GM18907 (cell line): ENCODE data around the gene RFPL3.
"Not testable (repeated sequence)": the region's sequence is repeated elsewhere in the genome, so short reads cannot be mapped to it uniquely, and the experiment has no call there.

Source experiments
- ATAC-seq: cut with Tn5 transposase; IDR thresholded peaks from one replicate; pipeline ENCODE4 v1.9.1; 2021; ENCODE audit warnings: mild to moderate bottlenecking, moderate library complexity; ENCODE audit not compliant: unreplicated experiment

RFPL3 gene

DNA sequence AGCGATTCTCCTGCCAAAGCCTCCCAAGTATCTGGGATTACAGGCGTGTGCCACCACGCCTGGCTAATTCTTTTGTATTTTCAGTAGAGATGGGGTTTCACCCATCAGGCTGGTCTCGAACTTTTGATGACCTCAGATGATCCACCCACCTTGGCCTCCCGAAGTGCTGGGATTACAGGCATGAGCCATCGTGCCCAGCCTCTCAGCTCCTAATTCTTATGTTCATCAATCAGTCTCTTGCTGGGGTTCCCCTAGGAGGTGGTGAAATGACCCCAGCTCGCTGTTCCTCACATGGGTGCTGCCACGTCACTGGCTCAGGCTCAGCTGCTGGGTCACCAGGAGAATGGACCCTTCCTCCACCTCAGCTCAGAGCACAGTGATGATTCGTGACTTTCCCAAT, at the start of gene RFPL3:
Gene RFPL3 (plus strand): TSS at position 301 of the 400 bp plus-strand sequence. CDS start 205 bp downstream, outside the sequence.
- ATAC-seq = not testable (repeated sequence)

GRCh38 chr22:32308191-32308590, 49.5 kb upstream of the RFPL3 start:
- no peak for ATAC-seq

DNA sequence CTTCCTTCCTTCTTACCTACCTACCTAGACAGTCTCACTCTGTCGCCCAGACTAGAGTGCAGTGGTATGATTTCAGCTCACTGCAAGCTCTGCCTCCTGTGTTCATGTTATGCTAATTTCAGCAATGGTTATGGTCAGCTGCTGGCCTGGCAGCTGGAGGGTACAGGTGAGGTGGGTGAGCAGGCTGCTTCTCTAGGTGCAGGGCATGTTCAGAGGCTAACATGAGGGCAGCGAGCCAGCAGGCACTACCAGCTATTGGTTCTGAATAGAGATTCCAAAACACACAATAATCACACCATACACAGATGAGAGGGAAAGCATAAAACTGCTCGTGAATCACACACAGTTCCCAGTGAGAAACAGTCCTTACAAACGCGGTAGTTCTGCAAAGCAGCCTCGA, 48.7 kb upstream of the RFPL3 start:
- no peak for ATAC-seq

GRCh38 chr22:32309585-32310251, 47.9 kb upstream of the RFPL3 start:
- no peak for ATAC-seq

DNA sequence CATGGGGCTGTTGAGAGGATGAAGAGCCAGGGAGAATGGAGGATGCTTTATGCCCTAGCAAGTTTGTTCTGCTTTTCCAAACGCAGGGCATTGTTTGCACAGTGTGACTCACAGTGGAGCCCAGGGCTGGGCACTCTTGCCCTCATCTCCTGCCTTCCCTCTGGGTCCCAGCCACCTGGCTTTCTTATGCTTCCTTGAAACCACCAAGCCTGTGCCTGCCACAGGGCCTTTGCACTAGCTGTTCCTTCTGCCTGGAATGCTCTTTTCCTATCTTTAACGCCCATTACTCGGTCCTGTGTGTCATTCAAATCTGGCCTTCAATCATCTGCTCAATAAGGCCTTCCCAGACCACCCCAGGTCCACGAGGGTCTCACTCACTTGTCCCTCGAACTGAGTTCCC, 46.9 kb upstream of the RFPL3 start:
- ATAC-seq = no peak

DNA sequence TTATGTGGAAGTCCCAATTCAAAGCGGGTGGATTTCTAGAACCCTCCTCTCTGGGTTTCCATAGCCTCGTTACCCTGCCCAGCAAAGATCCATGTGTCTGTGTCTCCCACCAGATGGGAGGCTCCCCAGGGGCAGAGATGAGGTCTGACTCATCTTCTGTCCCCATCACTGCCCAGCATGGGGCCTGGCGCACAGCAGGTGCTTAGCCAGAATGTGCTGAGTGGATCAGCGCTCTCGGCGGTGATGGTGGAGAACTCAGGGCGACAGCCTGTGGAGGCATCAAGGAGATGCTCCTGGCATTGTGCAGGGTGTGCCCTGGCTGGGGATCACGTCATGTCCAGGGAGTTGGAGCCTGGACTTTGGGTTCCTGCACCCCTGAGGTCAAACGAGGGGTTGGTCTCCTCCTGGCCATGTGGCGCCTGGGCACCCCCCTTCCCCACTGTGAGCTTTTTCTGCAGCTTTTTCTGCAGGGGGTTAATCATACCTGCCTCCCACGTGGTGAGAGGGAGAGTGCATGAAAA, 46.1 kb upstream of the RFPL3 start:
- no peak for ATAC-seq

GRCh38 chr22:32312748-32313147, 44.9 kb upstream of the RFPL3 start:
- ATAC-seq = no peak

DNA sequence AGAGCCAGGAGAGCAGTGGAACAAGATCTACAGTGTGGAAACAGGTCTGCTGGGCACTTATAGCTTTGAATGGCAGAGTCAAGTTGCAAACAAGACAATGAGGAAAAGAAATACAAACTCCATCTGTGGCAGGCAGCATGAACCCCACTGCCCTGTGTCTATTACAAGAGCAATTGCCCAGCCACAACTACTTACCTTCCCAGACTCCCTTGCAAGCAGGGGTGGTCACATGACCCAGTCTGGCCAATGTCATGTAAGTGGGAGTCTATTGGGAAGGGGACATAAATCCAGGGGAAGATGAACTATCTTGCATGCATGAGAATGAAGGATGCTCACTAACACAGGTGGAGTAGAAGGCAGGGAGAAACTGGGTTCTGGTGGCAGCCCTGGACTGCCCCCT, 44.1 kb upstream of the RFPL3 start:
- ATAC-seq = no peak

DNA sequence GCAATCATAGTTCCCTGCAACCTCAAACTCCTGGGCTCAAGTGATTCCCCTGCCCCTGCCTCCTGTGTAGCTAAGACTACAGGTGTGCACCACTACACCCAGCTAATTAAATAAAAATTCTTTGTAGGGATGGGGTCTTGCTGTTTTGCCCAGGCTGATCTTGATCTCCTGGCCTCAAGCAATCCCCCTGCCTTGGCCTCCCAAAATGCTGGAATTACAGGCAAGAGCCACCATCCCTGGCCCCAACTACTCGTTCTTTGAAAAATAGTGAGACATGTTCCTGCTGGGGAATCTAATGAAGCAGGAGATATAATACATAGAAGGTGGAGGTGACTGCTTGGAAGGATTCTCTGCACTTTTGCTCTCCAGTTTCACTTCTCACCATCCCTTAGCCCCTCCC, 40.1 kb upstream of the RFPL3 start:
- ATAC-seq = no peak

DNA sequence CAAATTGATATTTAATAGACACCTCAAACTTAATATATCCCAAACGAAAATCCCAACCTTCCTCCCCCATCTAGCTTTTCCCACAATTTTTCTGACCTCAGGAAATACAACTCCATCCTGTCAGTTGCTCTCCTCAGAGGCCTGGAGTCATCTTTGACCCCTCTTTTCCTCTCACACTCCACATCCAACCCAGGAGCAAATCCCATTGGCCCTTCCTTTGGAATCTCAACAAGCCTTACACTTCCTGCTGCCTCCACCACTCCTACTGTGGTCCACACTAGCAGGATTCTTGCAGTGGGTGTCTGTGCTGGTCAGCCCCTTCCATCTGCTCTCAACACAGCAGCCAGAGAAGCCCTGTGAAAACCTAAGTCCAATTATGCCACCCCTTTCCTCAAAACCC, 39.3 kb upstream of the RFPL3 start:
- ATAC-seq = no peak

DNA sequence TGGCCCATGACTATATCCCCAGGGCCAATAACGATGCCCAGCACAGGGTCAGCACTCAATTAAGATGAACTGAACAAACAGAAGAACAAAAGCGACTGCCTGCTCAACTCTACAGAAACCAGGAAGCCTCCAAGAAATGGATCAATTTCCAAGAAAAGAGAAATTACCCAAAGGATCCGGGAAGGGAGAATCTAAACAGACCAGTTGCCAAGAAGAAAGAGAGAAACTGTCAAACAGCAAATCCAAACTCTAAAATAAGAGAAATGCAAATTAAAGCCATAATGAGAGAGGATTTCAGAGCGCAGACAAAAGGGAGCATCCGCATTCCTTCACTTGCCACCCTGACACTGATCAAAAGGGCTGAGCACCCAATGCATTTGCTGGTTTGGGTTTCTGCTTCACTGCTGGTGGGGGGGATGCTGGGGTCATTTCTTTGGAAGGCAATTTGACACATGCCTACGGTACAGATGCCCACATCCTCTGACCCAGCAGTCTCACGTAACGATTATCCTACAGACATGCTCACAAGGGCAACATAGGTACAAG, 37.7 kb upstream of the RFPL3 start:
- no peak for ATAC-seq

DNA sequence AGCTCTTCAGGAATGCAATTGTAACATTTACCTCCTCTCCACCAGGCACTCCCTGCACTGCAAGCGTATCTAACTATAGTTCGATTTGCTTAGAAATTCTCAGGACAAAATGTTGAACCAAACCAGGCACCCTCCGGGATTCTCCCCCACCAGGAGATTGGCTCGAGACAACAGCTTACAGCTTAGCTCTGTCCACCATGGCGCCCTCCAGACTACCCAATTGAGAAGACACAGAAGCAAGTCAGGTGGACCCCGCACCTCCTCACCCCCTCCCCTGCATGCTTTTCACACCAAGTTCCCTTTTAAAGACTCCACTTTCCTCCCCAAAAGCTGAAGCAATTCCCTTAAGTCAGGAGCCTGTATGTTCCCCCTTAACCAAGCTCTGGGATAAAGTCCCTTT, 34.7 kb upstream of the RFPL3 start:
- no peak for ATAC-seq

DNA sequence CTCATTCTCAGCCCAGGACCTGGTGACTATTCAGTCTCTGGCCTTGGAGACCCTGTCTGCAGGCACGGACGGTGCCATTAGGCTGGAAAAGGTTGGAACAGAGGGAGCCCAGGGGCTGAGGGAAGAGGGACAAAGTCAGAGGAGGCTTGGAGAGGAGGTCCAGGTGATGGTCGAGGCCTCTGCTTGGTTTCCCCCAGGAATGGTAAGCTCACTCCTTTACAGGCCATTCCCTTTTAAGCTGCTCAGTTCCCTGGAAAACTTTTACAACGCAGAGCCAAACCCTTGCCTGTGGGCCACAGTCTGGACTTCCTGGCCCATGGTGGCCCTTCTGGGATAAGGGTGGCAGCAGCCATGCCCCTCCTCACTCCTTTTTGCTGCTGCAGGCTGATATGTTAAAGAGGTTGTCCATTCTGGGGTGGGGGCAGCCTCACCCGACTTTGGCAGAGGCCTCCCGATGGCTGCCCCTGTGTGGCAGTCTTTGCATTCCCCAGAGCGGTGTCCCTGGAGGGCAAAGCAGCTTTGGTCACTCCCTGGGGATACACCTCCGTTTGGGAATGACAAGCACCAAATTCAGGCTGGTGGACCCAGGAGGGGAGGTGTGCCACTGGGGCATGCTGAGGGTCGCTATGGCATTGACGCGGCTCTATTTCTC, 34.0 kb upstream of the RFPL3 start:
- ATAC-seq = no peak

DNA sequence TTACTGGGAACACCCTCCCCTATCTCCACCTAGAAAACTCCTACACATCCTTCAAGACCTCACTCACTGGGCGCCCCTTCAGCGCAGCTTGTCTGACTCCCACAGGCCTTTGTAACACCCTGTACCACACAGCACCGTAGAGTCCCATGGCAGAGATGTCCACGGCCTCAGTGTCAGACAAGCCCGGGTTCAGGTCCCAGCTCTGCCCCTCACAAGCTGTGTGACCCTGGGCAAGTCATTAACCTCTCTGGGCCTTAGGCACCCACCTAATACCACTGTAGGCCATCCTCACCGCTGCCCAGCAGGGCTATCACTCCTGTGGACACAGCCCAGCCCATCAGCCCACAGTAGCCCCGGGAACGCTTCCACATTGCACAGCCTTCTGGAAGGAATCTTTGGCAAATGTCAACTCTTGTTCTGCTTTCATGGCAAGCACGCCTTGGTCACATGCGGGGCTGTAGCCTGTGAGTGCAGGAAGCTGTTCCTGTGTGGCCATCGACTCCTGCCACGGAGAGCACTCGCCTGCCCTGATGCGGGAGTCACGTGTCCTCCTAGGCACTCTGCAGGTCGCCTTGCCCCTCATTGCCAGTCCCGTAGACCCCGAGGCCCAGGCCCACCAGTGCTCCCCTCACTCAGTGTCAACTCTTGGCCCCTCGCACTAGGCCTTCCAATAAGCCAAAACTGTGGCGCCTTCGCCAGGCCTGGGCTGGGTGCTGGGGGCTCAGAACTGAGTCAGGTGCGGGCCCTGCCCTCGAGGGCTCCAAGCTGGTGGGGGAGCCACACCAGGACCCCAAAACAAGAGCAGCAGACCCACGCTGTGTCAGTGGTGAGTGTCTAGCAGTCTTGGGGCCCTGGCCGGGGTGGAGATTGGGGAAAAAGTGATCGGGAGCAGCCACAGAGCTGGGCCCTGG, 32.9 kb upstream of the RFPL3 start:
- ATAC-seq = no peak

DNA sequence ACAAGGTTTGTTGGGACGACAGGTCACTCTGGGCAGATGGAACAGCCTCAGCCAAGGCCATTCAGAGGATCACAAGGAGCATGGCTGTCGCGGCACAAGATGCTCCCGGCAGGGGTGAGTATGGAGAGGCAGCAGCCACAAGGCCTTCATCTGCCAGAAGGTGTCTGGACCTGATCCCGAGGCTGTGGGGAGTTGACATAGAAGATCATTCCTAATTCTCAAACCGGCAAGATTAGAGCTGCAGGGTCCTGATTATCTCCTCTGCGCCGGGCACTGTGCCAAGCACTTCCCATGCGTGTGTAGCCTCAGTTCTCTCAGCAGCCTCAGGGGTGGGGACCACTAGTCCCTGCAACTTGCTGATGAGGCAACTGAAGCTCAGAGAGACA, 32.3 kb upstream of the RFPL3 start:
- no peak for ATAC-seq

- ATAC-seq = no peak
Observed at GRCh38 chr22:32325811-32326237, 31.8 kb upstream of the RFPL3 start.

- ATAC-seq = no peak
Observed at GRCh38 chr22:32326647-32327046, 31.0 kb upstream of the RFPL3 start.

- no peak for ATAC-seq
Observed at GRCh38 chr22:32327066-32327465, 30.6 kb upstream of the RFPL3 start.

DNA sequence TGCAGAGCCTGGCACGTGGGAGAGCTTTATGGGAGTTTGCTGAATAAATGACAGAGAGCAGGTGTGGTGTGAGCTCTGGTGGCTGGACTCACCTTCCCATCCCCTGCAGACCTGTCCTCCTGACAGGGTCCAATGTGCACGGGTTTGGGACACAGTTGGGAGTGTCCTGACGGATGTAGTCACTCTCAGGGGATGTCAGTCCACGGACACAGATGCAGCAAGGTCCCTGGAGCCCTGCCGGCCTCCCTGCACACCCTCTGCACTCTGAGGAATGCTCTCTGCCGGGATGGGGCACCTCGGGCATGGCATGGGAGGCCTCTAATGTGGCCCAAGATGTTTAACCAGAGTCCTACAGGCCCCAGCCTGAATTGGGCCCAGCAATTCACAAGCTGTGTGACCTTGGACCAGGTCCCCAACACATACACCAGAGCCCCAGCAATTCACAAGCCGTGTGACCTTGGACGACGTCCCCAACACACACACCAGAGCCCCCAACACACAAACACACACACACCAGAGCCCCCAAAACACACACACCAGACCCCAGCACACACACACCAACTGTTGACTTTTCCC, 30.0 kb upstream of the RFPL3 start:
- ATAC-seq = no peak

DNA sequence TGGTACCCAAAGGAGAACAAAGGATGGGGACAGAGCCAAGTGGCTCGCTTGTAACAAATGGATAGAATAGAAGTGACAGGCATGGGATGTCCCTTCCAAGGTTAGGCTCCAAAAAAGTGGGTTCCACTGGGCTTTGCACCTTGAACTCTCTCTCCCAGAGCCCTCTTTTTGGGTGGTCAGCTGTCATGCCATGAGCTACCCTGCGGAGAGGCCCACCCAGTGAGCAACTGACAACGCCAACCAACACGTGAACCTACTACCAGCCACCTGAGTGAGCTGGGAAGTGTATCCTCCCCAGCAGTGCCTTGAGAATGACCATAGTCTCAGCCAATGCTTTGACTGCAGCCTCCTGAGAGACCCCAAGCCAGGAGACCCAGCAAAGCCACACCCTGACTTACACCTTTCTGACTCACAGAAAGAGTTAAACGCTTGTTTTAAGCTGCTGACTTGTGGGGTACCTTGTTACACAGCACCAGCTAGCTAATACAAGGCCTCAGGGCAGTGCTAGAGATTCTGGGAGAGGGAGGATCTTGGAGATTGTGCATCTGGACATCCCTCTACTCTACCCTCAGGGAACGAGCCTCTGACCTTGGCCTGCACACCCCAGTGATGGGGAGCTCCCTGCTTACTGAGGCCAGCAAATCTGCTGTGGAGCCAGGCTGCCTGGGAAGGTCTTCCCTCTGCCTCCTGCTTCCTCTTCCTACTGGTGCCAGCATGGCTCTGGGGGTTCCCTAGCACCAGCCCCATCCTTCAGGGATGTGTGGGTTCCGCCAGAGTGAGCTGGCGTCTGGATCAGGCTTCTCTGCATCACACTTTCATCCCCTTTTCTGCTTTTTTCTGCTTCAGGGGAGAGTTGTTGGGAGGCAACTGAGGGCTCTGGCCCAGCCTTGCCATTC, 29.1 kb upstream of the RFPL3 start:
- ATAC-seq = no peak
